Ramos (cell line): ENCODE results near the gene KCP.
"Not testable (repeated sequence)": the region's sequence is repeated elsewhere in the genome, so short reads cannot be mapped to it uniquely, and the experiment has no call there.

Source experiments
- in situ Hi-C: fragments of 300-500 bp; cut with MboI; formaldehyde crosslinking; loops from one replicate; pipeline ENCODE4 v1.14.3; 2022; ENCODE audit warnings: low sequenced_read_pairs; ENCODE audit not compliant: unreplicated experiment

The KCP gene

GRCh38 chr7:128922496-128923410, 12.2 kb upstream of the KCP start:
- in situ Hi-C loops = no loop called here

- in situ Hi-C loops = no loop called here
Measured at GRCh38 chr7:128921866-128922440, 11.4 kb upstream of the KCP start.

- in situ Hi-C loops = no loop called here
Measured at GRCh38 chr7:128920913-128921582, 10.5 kb upstream of the KCP start.

GRCh38 chr7:128919881-128920799, 9.6 kb upstream of the KCP start:
- in situ Hi-C loops = no loop called here

- in situ Hi-C loops = no loop called here
Measured at GRCh38 chr7:128919241-128919640, 8.7 kb upstream of the KCP start.

GRCh38 chr7:128918016-128918665, 7.6 kb upstream of the KCP start:
- in situ Hi-C loops = no loop called here

GRCh38 chr7:128917122-128917521, 6.6 kb upstream of the KCP start:
- in situ Hi-C loops = no loop called here

- in situ Hi-C loops = no loop called here
Measured at GRCh38 chr7:128916643-128916915, 6.1 kb upstream of the KCP start.

- in situ Hi-C loops = no loop called here
Measured at GRCh38 chr7:128915841-128916642, 5.5 kb upstream of the KCP start.

GRCh38 chr7:128915271-128915819, 4.8 kb upstream of the KCP start:
- in situ Hi-C loops = no loop called here

- in situ Hi-C loops = no loop called here
Measured at GRCh38 chr7:128914566-128915151, 4.2 kb upstream of the KCP start.

- in situ Hi-C loops = no loop called here
Measured at GRCh38 chr7:128913870-128914565, 3.5 kb upstream of the KCP start.

GRCh38 chr7:128912709-128913495, 2.4 kb upstream of the KCP start:
- in situ Hi-C loops = not testable (repeated sequence)

- in situ Hi-C loops = no loop called here
Measured at GRCh38 chr7:128912281-128912680, 1.8 kb upstream of the KCP start.

- in situ Hi-C loops = no loop called here
Measured at GRCh38 chr7:128911423-128912031, 1.0 kb upstream of the KCP start.
